Keratinocyte (primary cell): ENCODE data around the gene POLD1. TPM values are rescaled to one million over a fixed set of nuclear protein-coding genes. Genes with fewer than 3 reads are reported as not detected.

Source experiments
- DNase-seq: peaks from one replicate; pipeline ENCODE4 v3.0.0-alpha.2; 2011; ENCODE audit warnings: low read depth, missing footprints, low spot score
- FAIRE-seq: peaks from 2 replicates; lab custom pipeline; 2011; peaks lifted over from hg19 to GRCh38; lab: Jason Lieb, UNC
- H2AFZ ChIP-seq: 2 replicates; pipeline ENCODE4 v1.6.0; 2012; ENCODE audit warnings: low read length, control low read depth, inconsistent platforms; ENCODE audit not compliant: control insufficient read depth
- H3K27ac ChIP-seq: 2 replicates; pipeline ENCODE4 v1.5.1; 2011; ENCODE audit warnings: low read length; ENCODE audit not compliant: control insufficient read depth, insufficient read depth
- H3K27me3 ChIP-seq: 3 replicates; pipeline ENCODE4 v1.6.0; 2011; ENCODE audit warnings: low read length; ENCODE audit not compliant: control insufficient read depth, insufficient read depth; ENCODE audit errors: extremely low read depth
- H3K36me3 ChIP-seq, 2 experiments: 2 replicates in 1 of 2; 3 replicates in 1 of 2; pipeline ENCODE4 v1.5.1; 2011; ENCODE audit warnings: low read length in 2 of 2, mild to moderate bottlenecking in 1 of 2; ENCODE audit not compliant: control insufficient read depth in 2 of 2, insufficient read depth in 2 of 2; ENCODE audit errors: extremely low read depth in 1 of 2
- H3K4me1 ChIP-seq: 3 replicates; pipeline ENCODE4 v1.5.1; 2011; ENCODE audit warnings: low read length; ENCODE audit not compliant: control insufficient read depth, insufficient read depth; ENCODE audit errors: extremely low read depth
- H3K4me2 ChIP-seq: 3 replicates; pipeline ENCODE4 v1.6.0; 2011; ENCODE audit warnings: low read depth, low read length; ENCODE audit not compliant: control insufficient read depth, insufficient read depth; ENCODE audit errors: extremely low read depth
- H3K4me3 ChIP-seq, 3 experiments: fragments of 200-600 bp in 1 of 3; sonication (generic) in 1 of 3; 2 replicates in 2 of 3; 3 replicates in 1 of 3; pipeline ENCODE4 v1.5.1; 2011 to 2016; ENCODE audit warnings: low read length in 3 of 3, mild to moderate bottlenecking in 3 of 3, control low read depth in 2 of 3, inconsistent platforms in 1 of 3, low read depth in 1 of 3, mixed read lengths in 1 of 3, mixed run types in 1 of 3, moderate library complexity in 1 of 3; ENCODE audit not compliant: control insufficient read depth in 2 of 3, insufficient read depth in 2 of 3; ENCODE audit errors: extremely low read depth in 1 of 3
- H3K79me2 ChIP-seq: 2 replicates; pipeline ENCODE4 v1.6.0; 2012; ENCODE audit warnings: low read length; ENCODE audit not compliant: control insufficient read depth, insufficient read depth
- H3K9ac ChIP-seq: 3 replicates; pipeline ENCODE4 v1.6.0; 2011; ENCODE audit warnings: low read length; ENCODE audit not compliant: control insufficient read depth, insufficient read depth; ENCODE audit errors: extremely low read depth
- H3K9me1 ChIP-seq: 3 replicates; pipeline ENCODE4 v1.6.0; 2011; ENCODE audit warnings: low read length; ENCODE audit not compliant: control insufficient read depth, insufficient read depth; ENCODE audit errors: extremely low read depth
- H3K9me3 ChIP-seq: 2 replicates; pipeline ENCODE4 v1.5.1; 2012; ENCODE audit warnings: low read depth, low read length; ENCODE audit not compliant: control insufficient read depth
- H4K20me1 ChIP-seq: 3 replicates; pipeline ENCODE4 v1.6.0; 2011; ENCODE audit warnings: low read length; ENCODE audit not compliant: control insufficient read depth, insufficient read depth; ENCODE audit errors: extremely low read depth
- EZH2 ChIP-seq: IDR thresholded peaks from one replicate; pipeline ENCODE4 v1.6.1; 2012; ENCODE audit warnings: inconsistent platforms, mild to moderate bottlenecking, low read length, moderate library complexity
- dilution Hi-C: fragments of 300-500 bp; cut with MboI; formaldehyde crosslinking; loops from one replicate; pipeline ENCODE4 v1.7.0; 2020; ENCODE audit warnings: low sequenced_read_pairs; ENCODE audit not compliant: extremely low pct_ligation_motif_present
- polyA plus RNA-seq, 5 experiments: library from polyadenylated mRNA; depleted of rRNA in 3 of 5; stranded (reverse) in 3 of 5; stranded (forward) in 1 of 5; unstranded in 1 of 5; fragments of >200 nt; gene quantifications; 1 replicate in 1 of 5; 2 replicates in 3 of 5; 3 replicates in 1 of 5; pipeline versions ENCODE4 v1.2.1 to v1.2.3, GENCODE V29; 2011 to 2012; ENCODE audit warnings: missing spikeins in 2 of 5, low read depth in 1 of 5, low replicate concordance in 1 of 5
- TF ChIP-seq, protein P1 (sequence below), 3 experiments: IDR thresholded peaks in 1 of 3; conservative IDR thresholded peaks in 1 of 3; optimal IDR thresholded peaks in 1 of 3; 2 replicates in 2 of 3; 3 replicates in 1 of 3; pipeline versions ENCODE3 to v1.5.1; 2011; ENCODE audit warnings: low read length in 3 of 3, mild to moderate bottlenecking in 3 of 3, moderate library complexity in 2 of 3, control low read depth in 1 of 3, inconsistent platforms in 1 of 3; ENCODE audit not compliant: insufficient read depth in 2 of 3; ENCODE audit errors: extremely low read depth in 1 of 3

Gene POLD1
- polyA plus RNA-seq, 1 donor (not counting 4 experiments of a cell fraction or from before 2014, with no cell fraction given), result 8.7 TPM

- no peaks in the 10 kb centered on the region for H4K20me1 ChIP-seq
- no peaks in the 10 kb centered on the region for H3K27me3 ChIP-seq
- H3K9ac ChIP-seq, result no peak overlapping the region
- H3K4me2 ChIP-seq, result no peak overlapping the region
- no peak overlapping the region for H3K4me3 ChIP-seq
- H3K27ac ChIP-seq, result no peak overlapping the region
- TF ChIP-seq, protein P1, sequence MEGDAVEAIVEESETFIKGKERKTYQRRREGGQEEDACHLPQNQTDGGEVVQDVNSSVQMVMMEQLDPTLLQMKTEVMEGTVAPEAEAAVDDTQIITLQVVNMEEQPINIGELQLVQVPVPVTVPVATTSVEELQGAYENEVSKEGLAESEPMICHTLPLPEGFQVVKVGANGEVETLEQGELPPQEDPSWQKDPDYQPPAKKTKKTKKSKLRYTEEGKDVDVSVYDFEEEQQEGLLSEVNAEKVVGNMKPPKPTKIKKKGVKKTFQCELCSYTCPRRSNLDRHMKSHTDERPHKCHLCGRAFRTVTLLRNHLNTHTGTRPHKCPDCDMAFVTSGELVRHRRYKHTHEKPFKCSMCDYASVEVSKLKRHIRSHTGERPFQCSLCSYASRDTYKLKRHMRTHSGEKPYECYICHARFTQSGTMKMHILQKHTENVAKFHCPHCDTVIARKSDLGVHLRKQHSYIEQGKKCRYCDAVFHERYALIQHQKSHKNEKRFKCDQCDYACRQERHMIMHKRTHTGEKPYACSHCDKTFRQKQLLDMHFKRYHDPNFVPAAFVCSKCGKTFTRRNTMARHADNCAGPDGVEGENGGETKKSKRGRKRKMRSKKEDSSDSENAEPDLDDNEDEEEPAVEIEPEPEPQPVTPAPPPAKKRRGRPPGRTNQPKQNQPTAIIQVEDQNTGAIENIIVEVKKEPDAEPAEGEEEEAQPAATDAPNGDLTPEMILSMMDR (optimal IDR thresholded peaks at IDR 0.05 in 1 of 3, IDR thresholded peaks at IDR 0.05 in 1 of 3, conservative IDR thresholded peaks at IDR 0.05 in 1 of 3; ENCODE audit: extremely low read depth in 1 of 3, insufficient read depth in 2 of 3, low read length in 3 of 3), result no peak
- no peak for TF ChIP-seq EZH2
- H3K36me3 ChIP-seq, result peaks cover 6 to 11% of the 10 kb centered on the region in 2 experiments
- dilution Hi-C loops, result no loop called here
- DNase-seq (no peak), FAIRE-seq (no peak)
- no peak overlapping the region for H2AFZ ChIP-seq
- H3K9me3 ChIP-seq, result no peaks in the 10 kb centered on the region
- no peaks in the 10 kb centered on the region for H3K9me1 ChIP-seq
- no peaks in the 10 kb centered on the region for H3K4me1 ChIP-seq
- H3K79me2 ChIP-seq, result no peaks in the 10 kb centered on the region
These were observed 28.9 kb downstream of the POLD1 start for GRCh38 chr19:50413096-50413495.

DNA sequence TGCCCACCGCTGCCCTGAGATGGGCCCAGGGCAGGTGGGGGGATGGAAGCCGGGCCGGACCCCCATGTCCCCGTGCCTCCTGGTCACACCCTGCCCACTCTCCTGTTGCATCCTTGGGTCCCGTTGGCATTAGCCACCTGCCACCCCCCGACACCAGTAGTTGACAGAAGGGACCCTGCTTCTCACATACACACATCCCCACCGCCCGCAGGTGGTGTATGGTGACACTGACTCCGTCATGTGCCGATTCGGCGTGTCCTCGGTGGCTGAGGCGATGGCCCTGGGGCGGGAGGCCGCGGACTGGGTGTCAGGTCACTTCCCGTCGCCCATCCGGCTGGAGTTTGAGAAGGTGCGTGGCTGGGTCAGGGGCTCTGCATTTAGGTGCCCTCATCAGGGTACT, 29.4 kb downstream of the POLD1 start:
- dilution Hi-C loops, result no loop called here
- FAIRE-seq (no peak), DNase-seq (no peak)
- peaks cover 6 to 11% of the 10 kb centered on the region in 2 experiments for H3K36me3 ChIP-seq
- TF ChIP-seq, protein P1 (optimal IDR thresholded peaks at IDR 0.05 in 1 of 3, IDR thresholded peaks at IDR 0.05 in 1 of 3, conservative IDR thresholded peaks at IDR 0.05 in 1 of 3; ENCODE audit: extremely low read depth in 1 of 3, insufficient read depth in 2 of 3, low read length in 3 of 3), result no peak
- no peak for TF ChIP-seq EZH2
- H2AFZ ChIP-seq, result no peak overlapping the region
- H3K9me3 ChIP-seq, result no peaks in the 10 kb centered on the region
- H3K4me3 ChIP-seq, result no peak overlapping the region
- no peak overlapping the region for H3K27ac ChIP-seq
- no peaks in the 10 kb centered on the region for H4K20me1 ChIP-seq
- no peaks in the 10 kb centered on the region for H3K4me1 ChIP-seq
- H3K4me2 ChIP-seq, result no peak overlapping the region
- no peaks in the 10 kb centered on the region for H3K9me1 ChIP-seq
- no peak overlapping the region for H3K9ac ChIP-seq
- no peaks in the 10 kb centered on the region for H3K79me2 ChIP-seq
- peaks cover 3% of the 10 kb centered on the region for H3K27me3 ChIP-seq
